Measurements from ENCODE around the gene RNU1-4.
"Not testable (repeated sequence)": the region's sequence is repeated elsewhere in the genome, so short reads cannot be mapped to it uniquely, and the experiment has no call there.

GRCh38 chr1:16787711-16788110 is 47.4 kb downstream of the RNU1-4 start:
- not testable (repeated sequence) for TF ChIP-seq CTCF (optimal IDR thresholded peaks at IDR 0.05 in 1 of 3, IDR thresholded peaks at IDR 0.05 in 1 of 3, conservative IDR thresholded peaks at IDR 0.05 in 1 of 3; ENCODE audit: extremely low read depth in 1 of 3, insufficient read depth in 2 of 3, low read length in 3 of 3); EZH2 (IDR thresholded peaks at IDR 0.05; ENCODE audit: low read length)

All from keratinocyte (primary cell).